Activated CD8-positive, alpha-beta T cell treated with anti-CD3 and anti-CD28 coated beads for 36 hours (primary cell): ENCODE results near the gene MAPK8. TPM values are rescaled to one million over a fixed set of nuclear protein-coding genes. Genes with fewer than 3 reads are reported as not detected.

ENCODE experiments used
- ATAC-seq: fragments of 200-7000 bp; cut with Tn5 transposase; one replicate; pipeline ENCODE4 v1.10.0; 2021; ENCODE audit warnings: mild to moderate bottlenecking, moderate library complexity
- CTCF ChIA-PET: fragments of 350-600 bp; sonication (Branson Sonifier 250); formaldehyde crosslinking; loops from one replicate; lab custom pipeline; 2021; ENCODE audit warnings: antibody characterized with exemption; lab: Charles Lee
- POLR2A ChIA-PET: fragments of 350-600 bp; sonication (Branson Sonifier 250); formaldehyde crosslinking; loops from one replicate; lab custom pipeline; 2021; ENCODE audit warnings: antibody characterized with exemption; lab: Charles Lee
- DNase-seq: peaks from one replicate; pipeline ENCODE4 v3.0.0-alpha.2; 2020
- H3K27ac Mint-ChIP-seq: one replicate; pipeline ENCODE4 v1.8.0; 2021; ENCODE audit warnings: mild to moderate bottlenecking, mixed read lengths
- H3K27me3 Mint-ChIP-seq: one replicate; pipeline ENCODE4 v1.8.0; 2021; ENCODE audit warnings: mixed read lengths
- H3K36me3 Mint-ChIP-seq: one replicate; pipeline ENCODE4 v1.8.0; 2021; ENCODE audit warnings: low read depth, mixed read lengths
- H3K4me1 Mint-ChIP-seq: one replicate; pipeline ENCODE4 v1.8.0; 2021; ENCODE audit warnings: low read depth, mixed read lengths
- H3K4me3 Mint-ChIP-seq: one replicate; pipeline ENCODE4 v1.8.0; 2021; ENCODE audit warnings: mild to moderate bottlenecking, moderate library complexity, mixed read lengths
- H3K9me3 Mint-ChIP-seq: one replicate; pipeline ENCODE4 v1.8.0; 2021; ENCODE audit warnings: mixed read lengths
- CTCF ChIP-seq: fragments of 200-600 bp; IDR thresholded peaks from one replicate; pipeline ENCODE4 v1.8.0; 2022; ENCODE audit warnings: antibody characterized with exemption, mild to moderate bottlenecking
- intact Hi-C: fragments of 100-400 bp; cut with micrococcal nuclease; formaldehyde crosslinking; loops from one replicate; pipeline ENCODE4 v1.10.0; 2022
- total RNA-seq, 2 experiments: library from RNA; stranded (reverse); gene quantifications; one replicate each; pipeline ENCODE4 v1.2.3, GENCODE V29; 2021

The MAPK8 gene
- total RNA-seq, 2 experiments from 2014 or later: 40.5 to 41.1 TPM

- no peak for TF ChIP-seq CTCF
- Mint-ChIP-seq H3K27me3 (no peaks in the 10 kb centered on the region), H3K9me3 (no peaks in the 10 kb centered on the region), H3K27ac (no peak overlapping the region), H3K4me3 (no peak overlapping the region), H3K4me1 (no peaks in the 10 kb centered on the region), H3K36me3 (no peaks in the 10 kb centered on the region)
- ChIA-PET CTCF (interaction anchor here (1.1 to 1.3 kb wide), 2 partner anchors 22 to 186 kb away, joined by 3 to 5 read pairs; no protein-coding TSS in a partner anchor), POLR2A (interaction anchor here (1.0 kb wide), 1 partner anchor 49 kb away, joined by 3 read pairs; no protein-coding TSS in a partner anchor)
- intact Hi-C loops: no loop called here
- no peak for ATAC-seq
- DNase-seq: no peak
Observed at GRCh38 chr10:48470115-48470892, 163.8 kb downstream of the MAPK8 start.

DNA sequence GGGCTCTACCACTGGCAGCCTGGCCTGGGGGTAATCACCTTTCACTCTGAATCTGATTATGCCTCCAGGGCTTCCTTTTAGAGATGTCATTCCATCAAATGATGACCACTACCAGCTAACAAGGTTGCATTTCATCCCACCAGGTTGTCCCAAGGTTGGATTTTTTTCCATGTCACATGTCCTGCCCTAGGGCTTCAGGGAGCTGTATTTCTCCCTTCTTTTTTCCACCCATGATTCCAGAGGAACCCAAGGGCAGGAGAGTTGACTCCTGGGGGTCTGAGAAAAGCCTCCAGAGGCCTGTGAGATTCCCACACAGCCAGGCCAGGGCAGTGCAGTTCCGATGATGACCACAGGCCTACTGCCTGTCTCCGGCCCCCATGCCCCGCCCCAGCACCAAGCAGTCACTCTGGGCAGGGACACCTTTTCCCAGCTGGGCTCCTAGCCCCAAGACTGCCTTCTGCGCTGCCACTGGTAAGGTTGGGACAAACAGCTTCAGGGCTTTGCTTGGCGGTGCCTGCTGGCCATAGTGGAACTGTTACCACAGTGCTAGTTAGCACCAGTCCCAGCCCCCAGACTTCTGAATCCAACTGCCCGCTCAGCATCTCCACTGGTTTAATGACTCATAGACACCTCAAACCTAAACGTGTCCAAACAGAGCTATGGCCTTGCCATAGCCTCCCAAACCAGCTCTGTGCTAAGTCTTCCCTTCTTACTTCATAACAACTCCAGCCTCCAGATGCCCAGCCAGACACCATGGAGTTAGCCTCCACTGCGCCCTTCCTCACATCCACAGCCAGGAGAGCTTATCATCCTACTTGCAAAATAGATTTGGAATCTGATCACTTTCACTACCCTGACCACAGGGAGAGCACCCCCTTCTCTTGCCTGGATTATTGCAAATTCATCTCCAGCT, 164.7 kb downstream of the MAPK8 start:
- DNase-seq (no peak), ATAC-seq (no peak)
- no peaks in the 10 kb centered on the region for H3K9me3 Mint-ChIP-seq
- intact Hi-C loops: no loop called here
- ChIA-PET CTCF (interaction anchor here (1.3 kb wide), 1 partner anchor 185 kb away, joined by 5 read pairs; no protein-coding TSS in a partner anchor), POLR2A (no interaction called here)
- no peak for TF ChIP-seq CTCF
- H3K36me3 Mint-ChIP-seq: no peaks in the 10 kb centered on the region
- H3K4me1 Mint-ChIP-seq: no peaks in the 10 kb centered on the region
- H3K4me3 Mint-ChIP-seq: no peak overlapping the region
- no peaks in the 10 kb centered on the region for H3K27me3 Mint-ChIP-seq
- H3K27ac Mint-ChIP-seq: no peak overlapping the region

- H3K4me3 Mint-ChIP-seq: no peak overlapping the region
- no peaks in the 10 kb centered on the region for H3K27me3 Mint-ChIP-seq
- intact Hi-C loops: no loop called here
- ChIA-PET POLR2A (no interaction called here), CTCF (no interaction called here)
- ATAC-seq: no peak
- no peak for TF ChIP-seq CTCF
- DNase-seq: no peak
- H3K36me3 Mint-ChIP-seq: no peaks in the 10 kb centered on the region
- H3K27ac Mint-ChIP-seq: no peak overlapping the region
- H3K9me3 Mint-ChIP-seq: no peaks in the 10 kb centered on the region
- H3K4me1 Mint-ChIP-seq: no peaks in the 10 kb centered on the region
Observed at GRCh38 chr10:48472501-48473069, 166.1 kb downstream of the MAPK8 start.

DNA sequence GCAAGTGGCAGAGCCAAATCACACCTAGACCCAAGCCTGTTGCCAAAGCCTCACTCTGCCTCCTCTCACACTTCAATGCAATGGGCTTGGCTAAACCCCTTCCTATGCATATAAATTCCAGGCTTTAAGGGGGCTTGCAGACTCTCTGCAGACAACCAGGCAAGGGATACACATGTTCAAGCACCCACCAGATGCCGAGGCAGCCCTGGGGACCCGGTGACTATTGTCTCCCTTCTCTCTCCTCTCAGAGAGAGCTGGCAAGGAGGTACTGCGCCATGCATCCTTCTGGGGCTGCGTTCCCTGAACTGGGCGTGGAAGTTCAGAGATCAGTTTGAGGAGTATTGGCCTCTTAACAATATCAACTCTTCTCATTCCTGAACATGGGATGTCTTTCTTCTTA, 167.2 kb downstream of the MAPK8 start:
- no peak for TF ChIP-seq CTCF
- Mint-ChIP-seq H3K4me1 (no peaks in the 10 kb centered on the region), H3K36me3 (no peaks in the 10 kb centered on the region), H3K9me3 (no peaks in the 10 kb centered on the region), H3K27ac (no peak overlapping the region), H3K4me3 (no peak overlapping the region), H3K27me3 (no peaks in the 10 kb centered on the region)
- ChIA-PET CTCF (no interaction called here), POLR2A (interaction anchor here (1.2 kb wide), 1 partner anchor 11 kb away, joined by 3 read pairs; no protein-coding TSS in a partner anchor)
- intact Hi-C loops: no loop called here
- DNase-seq: no peak
- no peak for ATAC-seq
